Stimulated activated naive CD8-positive, alpha-beta T cell treated with anti-CD3 and anti-CD28 coated beads, Interleukin-15, amount 100 ng/mL, for 72 hours (primary cell): Measurements from ENCODE around the gene GADD45G.

Experiments used
- ATAC-seq: fragments of 150-1000 bp; cut with Tn5 transposase; 2 replicates; pipeline ENCODE4 v1.10.0; 2021; ENCODE audit warnings: mild to moderate bottlenecking, moderate library complexity
- DNase-seq, 2 donors: peaks; one replicate each; pipeline ENCODE4 v3.0.0; 2021 to 2022
- H3K27ac Mint-ChIP-seq, 2 donors: one replicate each; pipeline ENCODE4 v1.8.0; 2022; ENCODE audit warnings: mild to moderate bottlenecking in 2 of 2, mixed read lengths in 2 of 2, moderate library complexity in 2 of 2
- H3K27me3 Mint-ChIP-seq: one replicate; pipeline ENCODE4 v1.8.0; 2022; ENCODE audit warnings: mixed read lengths
- H3K4me1 Mint-ChIP-seq: one replicate; pipeline ENCODE4 v1.8.0; 2022; ENCODE audit warnings: mild to moderate bottlenecking, mixed read lengths
- H3K4me3 Mint-ChIP-seq, 2 donors: one replicate each; pipeline ENCODE4 v1.8.0; 2022; ENCODE audit warnings: mild to moderate bottlenecking in 2 of 2, mixed read lengths in 2 of 2, moderate library complexity in 1 of 2
- H3K9me3 Mint-ChIP-seq, 2 donors: one replicate each; pipeline ENCODE4 v1.8.0; 2022; ENCODE audit warnings: mixed read lengths in 2 of 2

Gene GADD45G

GRCh38 chr9:89601856-89602562 lies 2.8 kb upstream of the GADD45G start:
- Mint-ChIP-seq H3K4me3 (no peak overlapping the region), H3K27me3 (peaks cover 10% of the 10 kb centered on the region), H3K9me3 (no peaks in the 10 kb centered on the region), H3K4me1 (peaks cover 41% of the 10 kb centered on the region), H3K27ac (no peak overlapping the region)
- DNase-seq: peak in 1 of 2 donors; percentile 4
- ATAC-seq: no peak

- H3K4me3 Mint-ChIP-seq: peak overlapping the region; percentile 90 to 91
- ATAC-seq (peak; percentile 43), DNase-seq (peak; percentile 82 to 87)
These were observed 1.6 kb upstream of the GADD45G start for GRCh38 chr9:89602978-89603766.

GRCh38 chr9:89603767-89604665 lies 796 bp upstream of the GADD45G start:
- peak overlapping the region; percentile 90 to 91 for H3K4me3 Mint-ChIP-seq
- peak; percentile 8 for ATAC-seq
- DNase-seq: peak; percentile 50 to 57
- no peaks in the 10 kb centered on the region for H3K9me3 Mint-ChIP-seq
- peaks cover 18% of the 10 kb centered on the region for H3K27me3 Mint-ChIP-seq
- H3K4me1 Mint-ChIP-seq: peaks cover 44% of the 10 kb centered on the region
- H3K27ac Mint-ChIP-seq: no peak overlapping the region

More at GRCh38 chr9:89602978-89603766, 1.6 kb upstream of the GADD45G start:
- H3K4me1 Mint-ChIP-seq: peaks cover 44% of the 10 kb centered on the region
- no peaks in the 10 kb centered on the region for H3K9me3 Mint-ChIP-seq
- H3K27ac Mint-ChIP-seq: peak overlapping the region; percentile 63 to 86
- H3K27me3 Mint-ChIP-seq: peaks cover 10% of the 10 kb centered on the region

- Mint-ChIP-seq H3K9me3 (no peaks in the 10 kb centered on the region), H3K4me1 (peaks cover 44% of the 10 kb centered on the region), H3K4me3 (peak overlapping the region; percentile 91), H3K27me3 (peaks cover 17% of the 10 kb centered on the region), H3K27ac (peak overlapping the region in 1 of 2 donors; percentile 92)
- DNase-seq (peak; percentile 67 to 71), ATAC-seq (peak; percentile 61)
These were observed 745 bp downstream of the GADD45G start for GRCh38 chr9:89605465-89606048.

GRCh38 chr9:89606049-89606623 lies 1.3 kb downstream of the GADD45G start:
- peak in 1 of 2 donors; percentile 54 for DNase-seq
- Mint-ChIP-seq H3K4me3 (peak overlapping the region; percentile 91), H3K27ac (peak overlapping the region; percentile 55 to 92), H3K27me3 (peaks cover 13% of the 10 kb centered on the region), H3K4me1 (peaks cover 44% of the 10 kb centered on the region), H3K9me3 (no peaks in the 10 kb centered on the region)
- peak; percentile 45 for ATAC-seq

GRCh38 chr9:89606624-89607311 lies 2.0 kb downstream of the GADD45G start:
- peak overlapping the region; percentile 91 for H3K4me3 Mint-ChIP-seq
- H3K9me3 Mint-ChIP-seq: no peaks in the 10 kb centered on the region
- peaks cover 44% of the 10 kb centered on the region for H3K4me1 Mint-ChIP-seq
- ATAC-seq (peak; percentile 29), DNase-seq (peak in 1 of 2 donors; percentile 47)
- H3K27ac Mint-ChIP-seq: peak overlapping the region in 1 of 2 donors; percentile 55
- H3K27me3 Mint-ChIP-seq: peaks cover 17% of the 10 kb centered on the region

- no peak for DNase-seq
- no peak overlapping the region for H3K27ac Mint-ChIP-seq
- ATAC-seq: no peak
- no peak overlapping the region for H3K4me3 Mint-ChIP-seq
- H3K4me1 Mint-ChIP-seq: peaks cover 39% of the 10 kb centered on the region
- no peaks in the 10 kb centered on the region for H3K9me3 Mint-ChIP-seq
- peaks cover 20% of the 10 kb centered on the region for H3K27me3 Mint-ChIP-seq
These were observed 4.0 kb downstream of the GADD45G start for GRCh38 chr9:89608641-89609335.

GRCh38 chr9:89609426-89610006 lies 4.7 kb downstream of the GADD45G start:
- peaks cover 20% of the 10 kb centered on the region for H3K27me3 Mint-ChIP-seq
- no peak overlapping the region for H3K27ac Mint-ChIP-seq
- ATAC-seq: no peak
- H3K9me3 Mint-ChIP-seq: no peaks in the 10 kb centered on the region
- H3K4me1 Mint-ChIP-seq: peaks cover 39% of the 10 kb centered on the region
- no peak overlapping the region for H3K4me3 Mint-ChIP-seq
- DNase-seq: no peak

GRCh38 chr9:89610391-89610925 lies 5.6 kb downstream of the GADD45G start:
- ATAC-seq (no peak), DNase-seq (no peak)
- H3K9me3 Mint-ChIP-seq: no peaks in the 10 kb centered on the region
- peaks cover 20% of the 10 kb centered on the region for H3K27me3 Mint-ChIP-seq
- H3K27ac Mint-ChIP-seq: no peak overlapping the region
- peaks cover 29% of the 10 kb centered on the region for H3K4me1 Mint-ChIP-seq
- no peak overlapping the region for H3K4me3 Mint-ChIP-seq

GRCh38 chr9:89611425-89611824 lies 6.6 kb downstream of the GADD45G start:
- Mint-ChIP-seq H3K27me3 (peaks cover 20% of the 10 kb centered on the region), H3K27ac (no peak overlapping the region), H3K9me3 (no peaks in the 10 kb centered on the region), H3K4me1 (peaks cover 19% of the 10 kb centered on the region), H3K4me3 (no peak overlapping the region)
- DNase-seq (no peak), ATAC-seq (no peak)

GRCh38 chr9:89612566-89613278 lies 7.9 kb downstream of the GADD45G start:
- H3K4me3 Mint-ChIP-seq: no peak overlapping the region
- ATAC-seq: no peak
- no peak overlapping the region for H3K27ac Mint-ChIP-seq
- H3K27me3 Mint-ChIP-seq: peaks cover 20% of the 10 kb centered on the region
- no peak for DNase-seq
- H3K4me1 Mint-ChIP-seq: peaks cover 10% of the 10 kb centered on the region
- no peaks in the 10 kb centered on the region for H3K9me3 Mint-ChIP-seq

- H3K4me3 Mint-ChIP-seq: no peak overlapping the region
- peak overlapping the region in 1 of 2 donors; percentile 21 for H3K27ac Mint-ChIP-seq
- peaks cover 11% of the 10 kb centered on the region for H3K27me3 Mint-ChIP-seq
- no peaks in the 10 kb centered on the region for H3K9me3 Mint-ChIP-seq
- peaks cover 10% of the 10 kb centered on the region for H3K4me1 Mint-ChIP-seq
- DNase-seq (no peak), ATAC-seq (peak; percentile 68)
These were observed 9.4 kb downstream of the GADD45G start for GRCh38 chr9:89613912-89614892.
